WTC11 (cell line): ENCODE measurements around the gene TRMT11. TPM values are rescaled to one million over a fixed set of nuclear protein-coding genes. Genes with fewer than 3 reads are reported as not detected.

ENCODE experiments used
- ATAC-seq: fragments of 200-7000 bp; cut with Tn5 transposase; 2 replicates; pipeline ENCODE4 v1.10.0; 2021; ENCODE audit warnings: mild to moderate bottlenecking, moderate library complexity
- CTCF ChIA-PET: fragments of 300-600 bp; sonication (Branson Sonifier 250); formaldehyde crosslinking; loops from one replicate; lab custom pipeline; 2021; ENCODE audit warnings: antibody characterized with exemption; lab: Charles Lee
- POLR2A ChIA-PET: fragments of 350-600 bp; sonication (Branson Sonifier 250); formaldehyde crosslinking; loops from one replicate; lab custom pipeline; 2021; ENCODE audit warnings: antibody characterized with exemption; lab: Charles Lee
- DNase-seq: peaks from one replicate; pipeline ENCODE4 v3.0.0; 2021; ENCODE audit warnings: low spot score
- H3K27ac Mint-ChIP-seq: 2 replicates; pipeline ENCODE4 v1.8.0; 2021; ENCODE audit warnings: mixed read lengths
- H3K27me3 Mint-ChIP-seq: 2 replicates; pipeline ENCODE4 v1.8.0; 2021; ENCODE audit warnings: low read depth, mild to moderate bottlenecking, moderate library complexity, mixed read lengths
- H3K36me3 Mint-ChIP-seq: 2 replicates; pipeline ENCODE4 v1.8.0; 2021; ENCODE audit warnings: mixed read lengths
- H3K4me1 Mint-ChIP-seq: 2 replicates; pipeline ENCODE4 v1.8.0; 2022; ENCODE audit warnings: mixed read lengths
- H3K4me3 Mint-ChIP-seq: 2 replicates; pipeline ENCODE4 v1.8.0; 2021; ENCODE audit warnings: mild to moderate bottlenecking, moderate library complexity, mixed read lengths
- H3K9me3 Mint-ChIP-seq: 2 replicates; pipeline ENCODE4 v1.8.0; 2021; ENCODE audit warnings: mixed read lengths
- CREB1 ChIP-seq: sonication (generic); formaldehyde crosslinking; IDR thresholded peaks from 2 replicates; pipeline ENCODE4 v1.8.0; 2023; ENCODE audit warnings: mild to moderate bottlenecking, missing genetic modification reagents
- ERG ChIP-seq: fragments of 250-450 bp; sonication (Bioruptor Pico); IDR thresholded peaks from 2 replicates; pipeline ENCODE4 v1.8.0; 2021; ENCODE audit warnings: mild to moderate bottlenecking
- FOXJ3 ChIP-seq: sonication (generic); formaldehyde crosslinking; IDR thresholded peaks from 2 replicates; pipeline ENCODE4 v1.9.0; 2021; ENCODE audit warnings: missing genetic modification reagents, mild to moderate bottlenecking, borderline replicate concordance
- FOXK1 ChIP-seq: sonication (generic); formaldehyde crosslinking; IDR thresholded peaks from 2 replicates; pipeline ENCODE4 v1.8.0; 2022; ENCODE audit warnings: mild to moderate bottlenecking, moderate library complexity, missing genetic modification reagents
- FOXP1 ChIP-seq: sonication (generic); formaldehyde crosslinking; IDR thresholded peaks from 2 replicates; pipeline ENCODE4 v1.8.0; 2022; ENCODE audit warnings: missing genetic modification reagents, mild to moderate bottlenecking, moderate library complexity, borderline replicate concordance
- GABPB1 ChIP-seq: sonication (generic); formaldehyde crosslinking; IDR thresholded peaks from 2 replicates; pipeline ENCODE4 v1.8.1; 2023; ENCODE audit warnings: mild to moderate bottlenecking, missing genetic modification reagents
- GTF2I ChIP-seq: fragments of 250-450 bp; sonication (Bioruptor Pico); conservative IDR thresholded peaks from 2 replicates; pipeline ENCODE4 v1.4.0; 2021; ENCODE audit warnings: mild to moderate bottlenecking
- IRF2 ChIP-seq: sonication (generic); formaldehyde crosslinking; IDR thresholded peaks from 2 replicates; pipeline ENCODE4 v1.8.0; 2022; ENCODE audit warnings: low read depth, missing genetic modification reagents, borderline replicate concordance
- MXD4 ChIP-seq: fragments of 250-450 bp; sonication (Bioruptor Pico); IDR thresholded peaks from 2 replicates; pipeline ENCODE4 v1.8.0; 2021; ENCODE audit warnings: mild to moderate bottlenecking, moderate library complexity, borderline replicate concordance
- MYBL2 ChIP-seq: sonication (generic); formaldehyde crosslinking; IDR thresholded peaks from 2 replicates; pipeline ENCODE4 v1.8.1; 2023; ENCODE audit warnings: mild to moderate bottlenecking, moderate library complexity, missing genetic modification reagents
- NR1H2 ChIP-seq: sonication (generic); formaldehyde crosslinking; IDR thresholded peaks from 2 replicates; pipeline ENCODE4 v1.9.0; 2021; ENCODE audit warnings: mild to moderate bottlenecking, moderate library complexity, missing genetic modification reagents
- TEAD4 ChIP-seq: sonication (generic); formaldehyde crosslinking; IDR thresholded peaks from 2 replicates; pipeline ENCODE4 v1.8.0; 2022; ENCODE audit warnings: mild to moderate bottlenecking, missing genetic modification reagents
- USF2 ChIP-seq: sonication (generic); formaldehyde crosslinking; IDR thresholded peaks from 2 replicates; pipeline ENCODE4 v1.8.1; 2023; ENCODE audit warnings: mild to moderate bottlenecking, missing genetic modification reagents, moderate library complexity
- ZNF138 ChIP-seq: sonication (generic); formaldehyde crosslinking; conservative IDR thresholded peaks from 2 replicates; pipeline ENCODE4 v1.8.1; 2022; ENCODE audit warnings: mild to moderate bottlenecking, moderate library complexity, missing genetic modification reagents
- ZNF263 ChIP-seq: sonication (generic); formaldehyde crosslinking; IDR thresholded peaks from 2 replicates; pipeline ENCODE4 v1.8.1; 2022; ENCODE audit warnings: low read depth, mild to moderate bottlenecking, moderate library complexity, missing genetic modification reagents
- ZNF317 ChIP-seq: sonication (generic); formaldehyde crosslinking; IDR thresholded peaks from 2 replicates; pipeline ENCODE4 v1.8.1; 2023; ENCODE audit warnings: low read depth, mild to moderate bottlenecking, moderate library complexity, missing genetic modification reagents, borderline replicate concordance
- ZNF396 ChIP-seq: fragments of 250-450 bp; sonication (Bioruptor Pico); IDR thresholded peaks from 2 replicates; pipeline ENCODE4 v1.8.0; 2021; ENCODE audit warnings: mild to moderate bottlenecking, moderate library complexity, borderline replicate concordance
- ZNF423 ChIP-seq: fragments of 250-450 bp; sonication (Bioruptor Pico); IDR thresholded peaks from 2 replicates; pipeline ENCODE4 v2.1.2; 2022; ENCODE audit warnings: mild to moderate bottlenecking, moderate library complexity
- ZNF425 ChIP-seq: fragments of 250-450 bp; sonication (Bioruptor Pico); conservative IDR thresholded peaks from 2 replicates; pipeline ENCODE4 v1.9.0; 2021; ENCODE audit warnings: mild to moderate bottlenecking
- total RNA-seq: library from RNA; stranded (reverse); gene quantifications from 3 replicates; pipeline ENCODE4 v1.2.3, GENCODE V29; 2021
- TF ChIP-seq, protein P1 (sequence below): sonication (generic); formaldehyde crosslinking; IDR thresholded peaks from 2 replicates; pipeline ENCODE4 v1.8.1; 2022; ENCODE audit warnings: missing genetic modification reagents, borderline replicate concordance
- TF ChIP-seq, protein P2 (sequence below): sonication (generic); formaldehyde crosslinking; IDR thresholded peaks from 2 replicates; pipeline ENCODE4 v1.8.0; 2022; ENCODE audit warnings: missing genetic modification reagents
- TF ChIP-seq, protein P3 (sequence below): sonication (generic); formaldehyde crosslinking; IDR thresholded peaks from 2 replicates; pipeline ENCODE4 v1.8.1; 2023; ENCODE audit warnings: mild to moderate bottlenecking, missing genetic modification reagents, moderate library complexity

TRMT11 gene
- total RNA-seq, 1 experiment from 2014 or later: 32.3 TPM

- CTCF ChIA-PET: no interaction called here
- no peak overlapping the region for H3K27ac Mint-ChIP-seq
Measured at GRCh38 chr6:126071000-126071647, 84.8 kb downstream of the TRMT11 start.

DNA sequence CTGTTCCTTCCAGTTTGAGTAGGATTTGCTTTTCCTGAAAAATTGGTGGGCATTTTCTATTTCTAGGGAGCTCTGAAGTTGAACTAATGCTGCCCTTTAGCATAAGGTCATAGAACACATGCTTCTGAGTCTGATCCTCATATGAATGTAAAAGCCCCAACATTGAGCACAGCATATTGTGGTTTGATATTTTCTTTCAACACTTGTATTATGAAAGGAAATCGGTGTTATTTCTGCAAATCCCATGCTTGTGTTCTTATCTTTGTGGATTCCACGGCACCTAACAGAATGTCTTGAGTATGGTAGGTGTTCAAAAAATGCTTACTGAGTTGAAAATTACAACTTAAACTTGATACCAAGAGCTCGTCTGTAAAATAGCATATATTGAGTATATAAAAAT is 85.8 kb downstream of the TRMT11 start:
- H3K4me1 Mint-ChIP-seq: peaks cover 9% of the 10 kb centered on the region
- H3K27me3 Mint-ChIP-seq: no peaks in the 10 kb centered on the region
- DNase-seq: no peak
- POLR2A ChIA-PET: interaction anchor here (0.6 to 0.9 kb wide), 2 partner anchors 33 to 241 kb away, joined by 3 to 10 read pairs; no protein-coding TSS in a partner anchor
- ATAC-seq: no peak
- TF ChIP-seq, protein P1, sequence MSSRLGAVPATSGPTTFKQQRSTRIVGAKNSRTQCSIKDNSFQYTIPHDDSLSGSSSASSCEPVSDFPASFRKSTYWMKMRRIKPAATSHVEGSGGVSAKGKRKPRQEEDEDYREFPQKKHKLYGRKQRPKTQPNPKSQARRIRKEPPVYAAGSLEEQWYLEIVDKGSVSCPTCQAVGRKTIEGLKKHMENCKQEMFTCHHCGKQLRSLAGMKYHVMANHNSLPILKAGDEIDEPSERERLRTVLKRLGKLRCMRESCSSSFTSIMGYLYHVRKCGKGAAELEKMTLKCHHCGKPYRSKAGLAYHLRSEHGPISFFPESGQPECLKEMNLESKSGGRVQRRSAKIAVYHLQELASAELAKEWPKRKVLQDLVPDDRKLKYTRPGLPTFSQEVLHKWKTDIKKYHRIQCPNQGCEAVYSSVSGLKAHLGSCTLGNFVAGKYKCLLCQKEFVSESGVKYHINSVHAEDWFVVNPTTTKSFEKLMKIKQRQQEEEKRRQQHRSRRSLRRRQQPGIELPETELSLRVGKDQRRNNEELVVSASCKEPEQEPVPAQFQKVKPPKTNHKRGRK: no peak
- no peak for TF ChIP-seq TEAD4 (CRISPR knock-in tag)
- TF ChIP-seq, protein P2, sequence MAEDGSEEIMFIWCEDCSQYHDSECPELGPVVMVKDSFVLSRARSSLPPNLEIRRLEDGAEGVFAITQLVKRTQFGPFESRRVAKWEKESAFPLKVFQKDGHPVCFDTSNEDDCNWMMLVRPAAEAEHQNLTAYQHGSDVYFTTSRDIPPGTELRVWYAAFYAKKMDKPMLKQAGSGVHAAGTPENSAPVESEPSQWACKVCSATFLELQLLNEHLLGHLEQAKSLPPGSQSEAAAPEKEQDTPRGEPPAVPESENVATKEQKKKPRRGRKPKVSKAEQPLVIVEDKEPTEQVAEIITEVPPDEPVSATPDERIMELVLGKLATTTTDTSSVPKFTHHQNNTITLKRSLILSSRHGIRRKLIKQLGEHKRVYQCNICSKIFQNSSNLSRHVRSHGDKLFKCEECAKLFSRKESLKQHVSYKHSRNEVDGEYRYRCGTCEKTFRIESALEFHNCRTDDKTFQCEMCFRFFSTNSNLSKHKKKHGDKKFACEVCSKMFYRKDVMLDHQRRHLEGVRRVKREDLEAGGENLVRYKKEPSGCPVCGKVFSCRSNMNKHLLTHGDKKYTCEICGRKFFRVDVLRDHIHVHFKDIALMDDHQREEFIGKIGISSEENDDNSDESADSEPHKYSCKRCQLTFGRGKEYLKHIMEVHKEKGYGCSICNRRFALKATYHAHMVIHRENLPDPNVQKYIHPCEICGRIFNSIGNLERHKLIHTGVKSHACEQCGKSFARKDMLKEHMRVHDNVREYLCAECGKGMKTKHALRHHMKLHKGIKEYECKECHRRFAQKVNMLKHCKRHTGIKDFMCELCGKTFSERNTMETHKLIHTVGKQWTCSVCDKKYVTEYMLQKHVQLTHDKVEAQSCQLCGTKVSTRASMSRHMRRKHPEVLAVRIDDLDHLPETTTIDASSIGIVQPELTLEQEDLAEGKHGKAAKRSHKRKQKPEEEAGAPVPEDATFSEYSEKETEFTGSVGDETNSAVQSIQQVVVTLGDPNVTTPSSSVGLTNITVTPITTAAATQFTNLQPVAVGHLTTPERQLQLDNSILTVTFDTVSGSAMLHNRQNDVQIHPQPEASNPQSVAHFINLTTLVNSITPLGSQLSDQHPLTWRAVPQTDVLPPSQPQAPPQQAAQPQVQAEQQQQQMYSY (CRISPR knock-in tag): no peak
- no peak for TF ChIP-seq MYBL2 (CRISPR knock-in tag)
- TF ChIP-seq ZNF396 (CRISPR knock-in tag): no peak
- no peak for TF ChIP-seq MXD4 (CRISPR knock-in tag)
- no peak for TF ChIP-seq NR1H2 (CRISPR knock-in tag)
- no peak for TF ChIP-seq ZNF317 (CRISPR knock-in tag)
- TF ChIP-seq GTF2I (CRISPR knock-in tag): no peak
- no peak for TF ChIP-seq CREB1 (CRISPR knock-in tag)
- no peak for TF ChIP-seq GABPB1 (CRISPR knock-in tag)
- no peak for TF ChIP-seq FOXJ3
- TF ChIP-seq FOXP1: no peak
- TF ChIP-seq, protein P3, sequence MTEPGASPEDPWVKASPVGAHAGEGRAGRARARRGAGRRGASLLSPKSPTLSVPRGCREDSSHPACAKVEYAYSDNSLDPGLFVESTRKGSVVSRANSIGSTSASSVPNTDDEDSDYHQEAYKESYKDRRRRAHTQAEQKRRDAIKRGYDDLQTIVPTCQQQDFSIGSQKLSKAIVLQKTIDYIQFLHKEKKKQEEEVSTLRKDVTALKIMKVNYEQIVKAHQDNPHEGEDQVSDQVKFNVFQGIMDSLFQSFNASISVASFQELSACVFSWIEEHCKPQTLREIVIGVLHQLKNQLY (CRISPR knock-in tag): no peak
- TF ChIP-seq, all 79 proteins: peak for 0
- Mint-ChIP-seq H3K27ac (no peak overlapping the region), H3K4me3 (no peak overlapping the region), H3K36me3 (no peaks in the 10 kb centered on the region; the same call in 1 of the 2 replicates), H3K9me3 (peaks cover 7% of the 10 kb centered on the region; the same call in 1 of the 2 replicates)
- CTCF ChIA-PET: no interaction called here

More at GRCh38 chr6:126071000-126071647, 84.8 kb downstream of the TRMT11 start:
- TF ChIP-seq ZNF263 (CRISPR knock-in tag): no peak
- no peak for ATAC-seq
- no peak for DNase-seq
- Mint-ChIP-seq H3K4me3 (no peak overlapping the region), H3K27me3 (no peaks in the 10 kb centered on the region), H3K4me1 (peaks cover 9% of the 10 kb centered on the region), H3K36me3 (no peaks in the 10 kb centered on the region; the same call in 1 of the 2 replicates), H3K9me3 (peaks cover 7% of the 10 kb centered on the region; the same call in 1 of the 2 replicates)
- POLR2A ChIA-PET: interaction anchor here (0.6 to 0.9 kb wide), 2 partner anchors 34 to 239 kb away, joined by 3 to 10 read pairs; no protein-coding TSS in a partner anchor

GRCh38 chr6:126072834-126073233 is 86.5 kb downstream of the TRMT11 start:
- no peak overlapping the region for H3K4me3 Mint-ChIP-seq
- H3K27me3 Mint-ChIP-seq: no peaks in the 10 kb centered on the region
- DNase-seq: no peak
- ChIA-PET POLR2A (no interaction called here), CTCF (no interaction called here)
- no peak overlapping the region for H3K27ac Mint-ChIP-seq
- no peak for ATAC-seq
- H3K9me3 Mint-ChIP-seq: peaks cover 7% of the 10 kb centered on the region; the same call in 1 of the 2 replicates
- no peaks in the 10 kb centered on the region; the same call in 1 of the 2 replicates for H3K36me3 Mint-ChIP-seq
- TF ChIP-seq ZNF425 (CRISPR knock-in tag) (no peak), FOXK1 (CRISPR knock-in tag) (no peak), USF2 (CRISPR knock-in tag) (no peak), IRF2 (CRISPR knock-in tag) (no peak), ZNF423 (CRISPR knock-in tag) (no peak), ERG (CRISPR knock-in tag) (no peak), ZNF138 (CRISPR knock-in tag) (no peak)
- H3K4me1 Mint-ChIP-seq: peaks cover 9% of the 10 kb centered on the region
